ENCODE data around the gene EIF4G1.

The EIF4G1 gene

GRCh38 chr3:184372911-184373310 is 58.5 kb downstream of the EIF4G1 start:
- DNase-seq = no peak

- DNase-seq = no peak
These were observed 59.0 kb downstream of the EIF4G1 start for GRCh38 chr3:184373422-184373821.

DNA sequence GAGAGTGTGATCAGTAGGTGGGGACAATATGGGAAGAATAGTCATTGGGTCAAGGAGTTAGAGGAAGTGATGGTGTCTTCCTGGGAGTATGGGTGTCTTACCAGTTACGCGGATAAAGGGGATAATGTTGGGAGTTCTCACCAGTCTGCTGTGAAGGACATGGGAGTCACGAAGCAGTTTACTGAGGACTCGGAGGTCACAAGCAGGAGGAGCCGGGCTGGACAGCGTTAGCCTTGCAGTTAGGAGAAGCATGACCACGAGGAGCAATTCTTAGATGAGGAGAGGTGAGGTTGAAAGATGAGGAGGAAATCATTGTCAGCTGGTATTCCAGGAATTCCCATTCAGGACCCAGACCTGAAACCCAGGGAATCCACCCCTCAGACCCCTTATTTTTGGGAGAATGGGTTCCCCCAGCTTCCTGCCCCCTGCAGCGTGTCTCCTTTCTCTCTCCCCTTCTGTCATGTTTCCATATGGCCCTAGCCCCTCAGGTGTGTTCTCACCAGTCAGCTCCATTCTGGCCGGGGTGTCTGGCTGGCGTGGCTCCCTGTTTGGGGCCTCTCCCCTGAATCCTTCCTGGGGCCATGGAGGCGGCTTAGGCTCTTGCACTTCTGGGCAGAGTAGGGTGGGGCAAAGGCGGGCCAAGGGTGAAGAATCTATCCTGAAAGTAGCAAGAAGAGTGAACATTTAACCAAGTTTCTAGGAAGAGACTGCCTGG is 61.5 kb downstream of the EIF4G1 start:
- DNase-seq = no peak

- DNase-seq = no peak
These were observed 63.0 kb downstream of the EIF4G1 start for GRCh38 chr3:184377374-184377773.

GRCh38 chr3:184377882-184378445 is 63.6 kb downstream of the EIF4G1 start, which contains the start of gene THPO:
Gene THPO, minus strand, starts transcription at chr3:184378207. Its CDS starts 1,948 bp downstream, at chr3:184376259.
- no peak for DNase-seq

DNA sequence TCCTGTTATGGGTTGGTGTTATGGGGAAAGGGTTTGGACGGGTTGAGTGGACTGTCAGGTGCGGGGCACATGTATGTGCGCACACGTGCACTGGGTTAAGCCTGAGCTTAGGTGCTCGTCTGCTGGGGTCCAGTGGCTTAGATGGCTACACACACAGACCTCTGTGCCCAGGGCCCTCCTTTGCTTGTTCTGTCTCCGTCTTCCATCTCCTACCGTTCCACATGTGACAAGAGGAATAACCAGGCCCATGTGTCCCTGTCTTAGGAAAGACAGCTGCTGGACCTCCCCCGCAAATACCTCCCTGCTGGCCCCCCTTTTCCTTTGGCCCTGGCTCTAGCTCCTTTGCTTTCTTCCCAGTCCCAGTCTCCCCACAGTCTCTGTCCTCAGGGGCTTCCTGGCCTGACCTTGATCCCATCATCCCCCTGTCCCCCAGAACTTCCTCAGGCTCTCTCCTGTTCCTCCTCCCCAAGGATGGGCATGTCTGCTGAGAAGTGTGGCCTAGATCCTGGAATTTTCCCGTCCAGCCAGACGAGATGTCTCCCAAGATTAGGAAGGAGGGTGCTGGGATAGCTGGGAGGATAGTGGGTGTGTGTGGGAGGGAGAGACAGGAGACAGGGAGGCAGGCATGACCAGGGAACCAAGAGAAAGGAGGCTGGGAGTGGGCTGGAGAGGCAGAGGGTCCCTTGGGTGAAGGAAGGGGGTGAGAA is 64.4 kb downstream of the EIF4G1 start:
- DNase-seq = no peak

GRCh38 chr3:184379358-184380184 is 65.2 kb downstream of the EIF4G1 start, which contains the start of gene CHRD:
Gene CHRD, plus strand, starts transcription at chr3:184380054. Its CDS starts 265 bp downstream, at chr3:184380319.
- no peak for DNase-seq

- DNase-seq = no peak
These were observed 65.8 kb downstream of the EIF4G1 start for GRCh38 chr3:184380185-184380626.

DNA sequence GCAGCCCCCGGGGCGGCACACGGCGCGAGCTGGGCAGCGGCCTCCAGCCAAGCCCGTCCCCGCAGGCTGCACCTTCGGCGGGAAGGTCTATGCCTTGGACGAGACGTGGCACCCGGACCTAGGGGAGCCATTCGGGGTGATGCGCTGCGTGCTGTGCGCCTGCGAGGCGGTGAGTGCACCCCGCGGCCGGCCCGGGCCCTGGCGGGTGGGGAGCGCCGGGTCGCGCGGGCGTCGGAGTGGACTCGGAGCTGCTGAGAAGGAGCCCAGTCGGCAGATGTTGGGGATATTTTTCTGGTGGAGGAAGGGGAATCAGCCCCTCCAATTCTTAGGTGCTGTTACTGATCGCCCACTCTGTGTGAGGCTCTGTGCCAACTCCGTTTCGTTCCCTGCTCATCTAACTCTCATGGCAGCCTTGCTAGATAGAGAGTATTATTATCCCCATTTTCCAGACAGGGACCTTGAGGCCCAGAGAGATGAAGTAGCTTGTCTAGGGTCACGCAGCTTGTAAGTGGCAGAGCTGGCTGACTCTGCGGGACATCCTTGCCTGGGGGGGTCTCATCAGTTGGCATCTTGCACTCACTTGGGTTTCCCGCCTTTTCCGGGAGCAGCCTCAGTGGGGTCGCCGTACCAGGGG is 66.3 kb downstream of the EIF4G1 start:
- DNase-seq = peak; percentile 64

DNA sequence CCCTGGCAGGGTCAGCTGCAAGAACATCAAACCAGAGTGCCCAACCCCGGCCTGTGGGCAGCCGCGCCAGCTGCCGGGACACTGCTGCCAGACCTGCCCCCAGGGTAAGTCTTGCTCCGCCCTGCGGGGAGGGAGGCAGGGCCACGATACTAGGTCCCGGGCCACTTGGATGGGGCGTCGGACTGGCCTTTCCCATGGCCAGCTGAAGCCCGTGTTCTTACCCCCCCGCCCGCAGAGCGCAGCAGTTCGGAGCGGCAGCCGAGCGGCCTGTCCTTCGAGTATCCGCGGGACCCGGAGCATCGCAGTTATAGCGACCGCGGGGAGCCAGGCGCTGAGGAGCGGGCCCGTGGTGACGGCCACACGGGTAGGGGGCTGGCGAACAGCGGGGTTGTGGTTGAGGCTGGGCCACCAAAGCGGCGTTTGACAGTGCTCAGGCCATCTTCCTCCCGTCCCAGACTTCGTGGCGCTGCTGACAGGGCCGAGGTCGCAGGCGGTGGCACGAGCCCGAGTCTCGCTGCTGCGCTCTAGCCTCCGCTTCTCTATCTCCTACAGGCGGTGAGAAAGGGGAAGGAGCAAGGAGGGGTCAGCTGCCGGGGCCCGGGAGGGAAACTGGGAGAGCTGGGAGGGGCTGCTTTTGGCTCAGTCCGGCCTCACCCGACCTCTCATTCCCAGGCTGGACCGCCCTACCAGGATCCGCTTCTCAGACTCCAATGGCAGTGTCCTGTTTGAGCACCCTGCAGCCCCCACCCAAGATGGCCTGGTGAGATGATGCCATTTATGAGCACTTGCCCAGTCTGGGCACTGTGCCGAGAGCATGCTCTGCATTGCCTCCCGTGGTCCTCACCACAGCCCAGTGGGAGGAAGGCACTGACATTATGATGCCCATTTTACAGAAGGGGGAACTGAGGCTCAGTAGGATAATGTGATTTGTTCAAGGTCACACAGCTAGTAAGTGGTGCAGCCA is 67.1 kb downstream of the EIF4G1 start:
- DNase-seq = peak; percentile 67

DNA sequence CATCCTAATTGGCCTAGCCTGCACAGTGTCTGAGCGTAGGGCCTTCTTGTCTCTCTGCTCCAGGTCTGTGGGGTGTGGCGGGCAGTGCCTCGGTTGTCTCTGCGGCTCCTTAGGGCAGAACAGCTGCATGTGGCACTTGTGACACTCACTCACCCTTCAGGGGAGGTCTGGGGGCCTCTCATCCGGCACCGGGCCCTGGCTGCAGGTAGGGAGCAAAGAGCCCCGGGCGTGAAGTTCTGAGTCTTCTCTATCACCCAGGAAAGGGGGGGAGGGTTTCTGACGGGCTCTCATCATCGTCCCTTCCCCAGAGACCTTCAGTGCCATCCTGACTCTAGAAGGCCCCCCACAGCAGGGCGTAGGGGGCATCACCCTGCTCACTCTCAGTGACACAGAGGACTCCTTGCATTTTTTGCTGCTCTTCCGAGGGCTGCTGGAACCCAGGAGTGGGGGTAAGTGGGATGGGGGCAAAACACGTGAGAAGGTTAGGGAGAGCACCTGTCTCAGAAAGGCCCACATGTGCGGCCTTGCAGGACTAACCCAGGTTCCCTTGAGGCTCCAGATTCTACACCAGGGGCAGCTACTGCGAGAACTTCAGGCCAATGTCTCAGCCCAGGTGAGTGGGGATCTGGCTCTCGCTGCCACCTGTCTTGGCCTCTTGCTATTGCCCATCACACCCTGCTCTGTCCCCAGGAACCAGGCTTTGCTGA is 68.1 kb downstream of the EIF4G1 start:
- no peak for DNase-seq

GRCh38 chr3:184383033-184383740 is 68.8 kb downstream of the EIF4G1 start:
- DNase-seq = no peak

DNA sequence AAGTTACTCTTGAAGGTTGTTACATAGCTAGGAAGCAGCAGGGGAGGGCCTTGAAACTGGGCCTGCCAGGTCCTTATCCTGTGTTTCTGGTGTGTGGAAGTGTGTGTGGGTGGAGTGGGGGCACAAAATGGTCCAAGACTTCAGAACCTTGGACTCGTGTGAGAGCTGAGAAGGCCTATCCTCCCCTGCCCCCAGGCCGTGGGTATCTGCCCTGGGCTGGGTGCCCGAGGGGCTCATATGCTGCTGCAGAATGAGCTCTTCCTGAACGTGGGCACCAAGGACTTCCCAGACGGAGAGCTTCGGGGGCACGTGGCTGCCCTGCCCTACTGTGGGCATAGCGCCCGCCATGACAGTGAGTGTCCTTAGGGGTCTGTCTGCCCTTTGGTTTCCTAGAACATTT is 69.9 kb downstream of the EIF4G1 start:
- no peak for DNase-seq

Data from activated CD8-positive, alpha-beta memory T cell treated with anti-CD3 and anti-CD28 coated beads for 24 hours (primary cell).